ENCODE data around the gene PLEKHG3. TPM values are rescaled to one million over a fixed set of nuclear protein-coding genes. Genes with fewer than 3 reads are reported as not detected.

The PLEKHG3 gene
- polyA plus RNA-seq, 1 donor (not counting 4 experiments of a cell fraction or from before 2014, with no cell fraction given): 71.0 TPM

GRCh38 chr14:64755781-64756221 lies 51.6 kb downstream of the PLEKHG3 start:
- no peaks in the 10 kb centered on the region for H4K20me1 ChIP-seq (ENCODE audit: control insufficient read depth, extremely low read depth, insufficient read depth, low read length)
- peak; percentile 91 for DNase-seq (ENCODE audit: low read depth, low spot score)
- peak overlapping the region; percentile 81 for H3K9ac ChIP-seq (ENCODE audit: control insufficient read depth, extremely low read depth, insufficient read depth, low read length)
- no peaks in the 10 kb centered on the region for H3K79me2 ChIP-seq (ENCODE audit: control insufficient read depth, insufficient read depth, low read length)
- no peak for TF ChIP-seq EZH2 (IDR thresholded peaks at IDR 0.05; ENCODE audit: low read length)
- TF ChIP-seq, protein P1, sequence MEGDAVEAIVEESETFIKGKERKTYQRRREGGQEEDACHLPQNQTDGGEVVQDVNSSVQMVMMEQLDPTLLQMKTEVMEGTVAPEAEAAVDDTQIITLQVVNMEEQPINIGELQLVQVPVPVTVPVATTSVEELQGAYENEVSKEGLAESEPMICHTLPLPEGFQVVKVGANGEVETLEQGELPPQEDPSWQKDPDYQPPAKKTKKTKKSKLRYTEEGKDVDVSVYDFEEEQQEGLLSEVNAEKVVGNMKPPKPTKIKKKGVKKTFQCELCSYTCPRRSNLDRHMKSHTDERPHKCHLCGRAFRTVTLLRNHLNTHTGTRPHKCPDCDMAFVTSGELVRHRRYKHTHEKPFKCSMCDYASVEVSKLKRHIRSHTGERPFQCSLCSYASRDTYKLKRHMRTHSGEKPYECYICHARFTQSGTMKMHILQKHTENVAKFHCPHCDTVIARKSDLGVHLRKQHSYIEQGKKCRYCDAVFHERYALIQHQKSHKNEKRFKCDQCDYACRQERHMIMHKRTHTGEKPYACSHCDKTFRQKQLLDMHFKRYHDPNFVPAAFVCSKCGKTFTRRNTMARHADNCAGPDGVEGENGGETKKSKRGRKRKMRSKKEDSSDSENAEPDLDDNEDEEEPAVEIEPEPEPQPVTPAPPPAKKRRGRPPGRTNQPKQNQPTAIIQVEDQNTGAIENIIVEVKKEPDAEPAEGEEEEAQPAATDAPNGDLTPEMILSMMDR (optimal IDR thresholded peaks at IDR 0.05 in 1 of 3, IDR thresholded peaks at IDR 0.05 in 1 of 3, conservative IDR thresholded peaks at IDR 0.05 in 1 of 3; ENCODE audit: extremely low read depth in 1 of 3, insufficient read depth in 2 of 3, low read length in 3 of 3): no peak
- H3K27ac ChIP-seq (ENCODE audit: control insufficient read depth, insufficient read depth, low read length): peak overlapping the region; percentile 88
- H2AFZ ChIP-seq (ENCODE audit: control insufficient read depth, low read length): no peak overlapping the region
- H3K9me1 ChIP-seq (ENCODE audit: control insufficient read depth, extremely low read depth, insufficient read depth, low read length): no peaks in the 10 kb centered on the region
- H3K9me3 ChIP-seq (ENCODE audit: control insufficient read depth, low read depth, low read length): no peaks in the 10 kb centered on the region
- H3K4me2 ChIP-seq (ENCODE audit: control insufficient read depth, extremely low read depth, insufficient read depth, low read depth, low read length): peak overlapping the region; percentile 61
- peaks cover 59% of the 10 kb centered on the region for H3K4me1 ChIP-seq (ENCODE audit: control insufficient read depth, extremely low read depth, insufficient read depth, low read length)
- H3K27me3 ChIP-seq (ENCODE audit: control insufficient read depth, extremely low read depth, insufficient read depth, low read length): no peaks in the 10 kb centered on the region
- dilution Hi-C loops (cut with MboI; ENCODE audit: extremely low pct_ligation_motif_present, low sequenced_read_pairs): no loop called here
- peak; percentile 97 for FAIRE-seq
- no peak overlapping the region for H3K4me3 ChIP-seq (ENCODE audit: control insufficient read depth in 2 of 3, extremely low read depth in 1 of 3, insufficient read depth in 2 of 3, low read depth in 1 of 3, low read length in 3 of 3)
- H3K36me3 ChIP-seq (ENCODE audit: control insufficient read depth in 2 of 2, extremely low read depth in 1 of 2, insufficient read depth in 2 of 2, low read length in 2 of 2): no peaks in the 10 kb centered on the region

- Histone ChIP-seq H2AFZ (ENCODE audit: control insufficient read depth, low read length) (no peak overlapping the region), H4K20me1 (ENCODE audit: control insufficient read depth, extremely low read depth, insufficient read depth, low read length) (no peaks in the 10 kb centered on the region), H3K9me3 (ENCODE audit: control insufficient read depth, low read depth, low read length) (no peaks in the 10 kb centered on the region), H3K27ac (ENCODE audit: control insufficient read depth, insufficient read depth, low read length) (peak overlapping the region; percentile 88), H3K27me3 (ENCODE audit: control insufficient read depth, extremely low read depth, insufficient read depth, low read length) (no peaks in the 10 kb centered on the region), H3K4me3 (ENCODE audit: control insufficient read depth in 2 of 3, extremely low read depth in 1 of 3, insufficient read depth in 2 of 3, low read depth in 1 of 3, low read length in 3 of 3) (no peak overlapping the region), H3K9ac (ENCODE audit: control insufficient read depth, extremely low read depth, insufficient read depth, low read length) (peak overlapping the region; percentile 81), H3K4me1 (ENCODE audit: control insufficient read depth, extremely low read depth, insufficient read depth, low read length) (peaks cover 68% of the 10 kb centered on the region), H3K4me2 (ENCODE audit: control insufficient read depth, extremely low read depth, insufficient read depth, low read depth, low read length) (no peak overlapping the region), H3K36me3 (ENCODE audit: control insufficient read depth in 2 of 2, extremely low read depth in 1 of 2, insufficient read depth in 2 of 2, low read length in 2 of 2) (no peaks in the 10 kb centered on the region), H3K79me2 (ENCODE audit: control insufficient read depth, insufficient read depth, low read length) (no peaks in the 10 kb centered on the region), H3K9me1 (ENCODE audit: control insufficient read depth, extremely low read depth, insufficient read depth, low read length) (no peaks in the 10 kb centered on the region)
- DNase-seq (ENCODE audit: low read depth, low spot score) (no peak), FAIRE-seq (no peak)
- no peak for TF ChIP-seq EZH2 (IDR thresholded peaks at IDR 0.05; ENCODE audit: low read length)
- TF ChIP-seq, protein P1 (optimal IDR thresholded peaks at IDR 0.05 in 1 of 3, IDR thresholded peaks at IDR 0.05 in 1 of 3, conservative IDR thresholded peaks at IDR 0.05 in 1 of 3; ENCODE audit: extremely low read depth in 1 of 3, insufficient read depth in 2 of 3, low read length in 3 of 3): no peak
- dilution Hi-C loops (cut with MboI; ENCODE audit: extremely low pct_ligation_motif_present, low sequenced_read_pairs): no loop called here
Observed at GRCh38 chr14:64756712-64757111, 52.5 kb downstream of the PLEKHG3 start.

Data from keratinocyte (primary cell).